CD4-positive, alpha-beta T cell treated with Interleukin-21 for 1 hour (primary cell): ENCODE data around the gene SMG9.

Experiments used
- DNase-seq: peaks from one replicate; pipeline ENCODE4 v3.0.0-alpha.2; 2020

The SMG9 gene

DNA sequence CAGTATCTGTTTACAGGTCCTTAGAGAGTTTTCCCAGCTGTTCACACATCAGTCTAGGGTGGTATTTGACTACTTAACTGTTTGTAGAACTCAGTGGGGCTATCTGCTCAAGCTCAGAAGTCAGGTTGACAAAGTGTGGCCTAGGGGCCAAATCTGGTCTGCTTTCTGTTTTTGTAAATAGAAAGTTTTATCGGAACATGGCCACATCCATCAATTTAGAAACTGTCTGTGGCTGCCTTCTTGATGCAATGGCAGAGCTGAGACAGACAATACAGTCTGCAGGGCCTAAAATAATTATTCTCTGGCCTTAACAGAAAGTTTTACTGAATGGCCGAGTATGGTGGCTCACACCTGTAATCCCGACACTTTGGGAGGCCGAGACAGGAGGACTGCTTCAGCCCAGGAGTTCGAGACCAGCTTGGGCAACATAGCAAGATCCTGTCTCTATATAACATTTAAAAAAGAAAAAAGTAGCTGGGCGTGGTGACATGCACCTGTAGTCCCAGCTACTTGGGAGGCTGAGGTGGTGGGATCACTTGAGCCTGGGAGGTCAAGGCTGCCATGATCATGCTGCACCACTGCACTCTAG is 2.4 kb downstream of the SMG9 start:
- no peak for DNase-seq

DNA sequence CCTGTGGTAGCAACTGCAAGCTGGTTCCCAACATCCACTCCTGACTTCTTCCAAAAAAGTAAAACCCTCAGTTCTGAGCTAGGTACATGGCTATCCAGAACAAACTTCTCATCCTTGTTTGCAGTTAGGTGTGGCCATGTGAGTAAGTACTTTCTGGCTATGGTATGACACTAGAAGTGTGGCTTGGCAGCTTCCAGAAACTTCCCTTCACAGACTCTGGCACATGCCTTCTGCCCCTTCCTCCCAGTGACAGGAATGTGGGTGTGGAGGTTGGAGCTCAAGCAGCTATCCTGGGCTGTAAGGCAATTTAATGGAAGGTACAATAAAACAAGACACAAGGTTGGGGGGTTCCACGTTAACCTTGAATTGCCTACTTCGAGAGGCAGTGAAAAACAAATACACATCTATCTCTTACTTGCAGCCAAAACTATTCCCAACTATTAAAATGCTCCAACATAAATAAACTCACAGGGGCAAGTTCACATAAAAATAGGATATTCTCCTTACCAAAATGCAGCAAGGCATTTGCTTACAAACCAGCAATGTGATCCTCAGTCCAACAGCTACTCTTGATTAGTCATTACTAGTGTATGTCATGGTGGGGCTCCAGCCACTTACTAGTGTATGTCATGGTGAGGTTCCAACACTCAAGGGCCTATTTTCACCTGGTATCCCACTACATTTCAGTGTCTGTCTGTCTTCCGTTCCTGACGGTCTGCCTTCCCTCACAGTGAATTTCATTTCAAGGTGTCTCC is 3.1 kb downstream of the SMG9 start:
- DNase-seq: no peak

DNA sequence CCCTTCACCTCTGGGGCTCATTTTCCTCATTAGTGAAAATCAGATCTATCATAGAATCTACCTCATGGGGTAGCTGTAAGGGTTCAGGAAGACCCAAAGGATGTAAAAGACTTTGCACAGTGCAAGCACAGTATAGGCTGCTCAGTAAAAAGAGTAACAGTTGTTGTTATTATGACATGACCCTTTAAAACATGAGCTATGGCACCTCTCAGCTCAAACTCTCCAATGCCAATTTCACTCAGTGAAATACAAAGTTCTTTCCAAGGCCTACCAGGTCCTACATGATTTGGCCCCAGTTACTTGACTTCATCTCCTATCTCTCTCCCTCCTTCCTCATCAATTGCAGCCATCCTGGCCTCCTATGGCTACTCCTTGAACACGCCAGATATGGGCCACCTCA is 4.9 kb downstream of the SMG9 start:
- no peak for DNase-seq

DNA sequence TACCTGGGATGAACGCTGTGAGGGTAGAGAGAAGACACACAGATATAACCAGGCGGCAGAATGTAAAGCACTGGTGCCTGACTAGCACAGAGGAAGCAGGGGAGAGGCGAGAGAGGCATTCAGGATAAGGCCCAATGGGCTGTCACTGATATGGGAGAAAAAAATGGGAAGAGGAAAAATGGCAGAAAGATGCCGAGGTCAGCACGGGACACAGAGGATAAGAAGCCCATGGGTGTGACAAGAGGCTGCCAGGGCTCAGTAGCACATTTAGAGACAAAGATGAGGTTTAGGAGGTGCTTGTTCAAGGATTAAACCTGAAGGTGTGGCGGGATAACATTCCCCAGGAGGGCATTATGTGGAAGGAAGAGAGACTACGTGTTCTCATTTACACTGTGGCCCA is 5.6 kb downstream of the SMG9 start:
- DNase-seq: no peak

DNA sequence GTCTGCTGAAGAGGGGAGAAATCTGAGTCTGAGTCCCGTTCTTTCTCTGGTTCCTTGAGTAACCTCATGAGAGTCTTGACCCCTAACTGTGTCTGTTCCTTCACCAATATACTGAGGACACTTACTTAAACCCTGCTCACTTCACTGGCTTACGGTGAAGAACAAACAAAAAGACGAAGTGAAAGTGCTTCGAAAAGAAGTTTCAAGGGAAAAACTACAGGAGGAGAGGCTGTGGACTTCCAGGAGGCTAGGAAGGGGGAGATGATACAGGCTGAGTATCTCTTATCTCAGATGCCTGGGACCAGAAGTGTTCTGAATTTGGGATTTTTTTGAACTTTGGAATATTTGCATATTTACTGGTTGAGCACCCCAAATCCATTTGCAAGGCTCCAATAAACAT is 6.1 kb downstream of the SMG9 start:
- no peak for DNase-seq

DNA sequence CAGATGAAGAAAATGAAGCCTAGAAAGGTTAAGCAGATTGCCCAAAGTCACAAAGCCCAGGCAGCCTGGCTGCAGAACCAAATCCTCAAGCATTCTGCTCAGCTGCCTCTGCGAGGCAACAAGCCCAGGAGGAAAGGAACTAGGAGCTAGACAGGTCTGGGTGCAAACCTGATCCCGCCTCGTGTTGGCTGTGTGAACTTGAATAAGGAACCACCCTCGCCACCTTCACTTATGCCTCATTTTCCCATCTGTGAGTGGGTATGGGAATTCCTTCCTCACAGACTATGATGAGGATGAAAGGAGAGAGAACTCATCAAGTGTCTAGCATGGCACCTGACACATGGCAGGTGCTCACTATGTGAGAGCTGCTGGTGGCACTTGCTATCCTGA is 6.6 kb downstream of the SMG9 start:
- no peak for DNase-seq

DNA sequence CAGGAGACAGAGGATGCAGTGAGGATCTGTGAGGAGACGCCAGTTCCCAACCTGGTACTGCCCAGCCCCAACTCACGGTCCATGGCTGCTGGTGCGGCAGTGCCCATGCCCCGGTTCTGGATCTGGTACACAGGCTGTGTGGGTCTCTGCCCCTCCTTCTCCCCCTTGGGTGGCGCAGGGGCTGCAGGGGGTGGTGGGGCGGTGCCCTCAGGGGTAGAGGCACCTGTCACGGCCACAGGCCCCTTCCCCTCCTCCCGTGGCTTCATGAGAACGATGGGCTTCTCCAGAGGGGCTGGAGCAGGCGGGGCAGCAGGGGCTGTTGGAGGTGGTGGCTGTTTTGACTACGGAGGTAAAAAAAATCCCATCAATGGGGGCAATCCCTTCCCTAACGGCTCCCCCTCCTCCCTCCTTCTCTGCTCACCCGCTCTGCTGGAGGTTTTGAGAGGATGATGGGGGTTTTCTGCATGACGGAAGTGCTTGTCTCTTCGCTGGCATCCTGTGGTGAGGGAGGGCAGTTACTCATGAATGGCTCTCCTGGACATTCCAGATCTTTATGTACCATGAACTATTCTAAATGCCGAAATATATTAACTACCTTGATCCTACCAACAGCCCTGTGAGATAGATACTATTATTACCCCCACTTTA is 7.1 kb downstream of the SMG9 start:
- peak; percentile 48 for DNase-seq

DNA sequence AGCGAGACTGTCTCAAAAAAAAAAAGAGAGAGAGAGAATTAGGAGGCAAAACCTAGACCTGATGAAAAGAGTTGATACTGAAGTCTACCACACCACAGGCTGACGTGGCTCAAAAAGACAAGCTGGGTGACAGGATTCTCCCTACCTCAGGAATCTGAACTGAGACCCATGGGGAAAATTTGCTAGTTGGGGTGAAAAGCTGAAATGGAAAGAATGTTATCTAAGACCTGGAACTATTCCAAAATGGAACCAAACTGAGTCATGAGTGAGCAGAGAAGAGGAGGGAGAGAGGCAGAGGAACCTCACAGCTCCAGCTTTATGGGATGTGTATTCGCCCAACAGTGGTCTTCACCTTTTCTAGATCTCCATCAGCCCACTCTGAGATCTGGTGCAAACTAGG is 11.7 kb downstream of the SMG9 start:
- DNase-seq: no peak

DNA sequence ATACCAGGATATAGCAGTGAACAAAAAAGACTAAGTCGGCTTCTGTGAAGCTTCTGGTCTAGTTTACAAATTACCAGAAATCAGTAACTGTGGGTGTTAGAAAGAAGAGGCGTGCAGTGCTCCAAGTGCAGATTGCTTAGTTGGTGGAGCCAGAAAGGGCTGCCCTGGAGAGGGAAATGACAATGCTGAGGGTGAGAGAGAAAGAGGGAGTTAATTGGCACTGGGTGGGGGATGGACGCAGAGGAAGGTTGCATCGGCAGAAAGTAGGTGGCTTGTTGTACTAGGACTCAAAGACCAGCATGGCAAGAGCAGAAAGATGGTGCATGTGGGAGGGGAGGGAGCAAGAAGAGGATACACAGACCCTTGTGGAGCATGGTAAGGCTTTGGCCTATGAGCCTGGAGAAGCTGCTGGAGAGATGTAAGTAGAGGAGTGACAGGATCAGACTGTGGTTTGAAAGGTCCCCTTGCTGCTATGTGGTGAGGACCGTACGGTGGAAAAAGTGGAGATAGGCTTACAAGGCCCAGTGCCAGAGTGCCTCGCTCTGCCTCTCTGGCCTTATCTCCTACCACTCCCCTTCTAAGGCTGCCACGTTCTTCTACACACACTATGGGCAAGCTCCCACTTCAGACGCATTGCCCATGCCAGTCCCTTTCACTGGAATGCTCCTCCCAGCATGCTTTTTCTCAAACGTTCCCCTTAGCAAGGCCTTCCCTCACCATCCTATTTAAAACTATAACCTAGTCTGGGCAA is 13.5 kb downstream of the SMG9 start:
- DNase-seq: no peak

DNA sequence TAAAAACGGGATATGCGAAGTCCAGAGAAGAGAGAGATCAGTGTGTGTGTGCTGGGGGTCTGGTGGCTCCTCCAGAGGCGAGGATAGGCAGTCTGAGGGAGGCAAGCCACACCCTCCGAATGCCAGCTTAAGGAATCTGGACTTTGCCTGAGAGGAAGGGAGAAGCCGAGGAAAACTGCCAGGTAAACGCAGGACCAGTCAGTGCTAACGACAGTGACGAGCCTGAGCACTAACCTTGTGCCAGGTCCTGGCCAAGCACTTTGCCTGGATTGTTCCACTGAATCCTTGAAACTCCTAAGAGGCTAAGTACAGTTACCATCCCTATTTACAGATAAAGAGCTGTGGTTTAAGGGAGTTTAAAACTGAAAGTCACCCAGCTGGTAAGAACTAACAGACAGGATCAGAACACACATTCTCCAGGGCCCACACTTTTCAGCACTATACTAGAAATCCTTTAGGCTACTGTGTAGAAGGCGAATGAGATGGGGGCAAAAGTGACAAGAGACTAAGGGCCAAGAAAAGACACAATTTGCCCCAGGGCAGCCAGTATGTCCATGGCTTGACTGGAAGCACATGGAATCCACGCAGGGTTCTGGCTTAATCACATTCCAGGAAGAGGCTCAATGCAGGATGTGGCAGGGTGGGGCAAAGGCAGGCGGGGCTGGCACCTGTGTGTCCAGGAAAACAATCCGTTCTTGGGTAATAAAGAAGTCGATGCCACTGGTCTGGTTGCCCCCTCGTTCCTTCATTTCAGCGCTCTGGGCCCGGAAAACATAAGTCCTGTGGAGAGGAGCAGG is 15.1 kb downstream of the SMG9 start:
- DNase-seq: no peak

DNA sequence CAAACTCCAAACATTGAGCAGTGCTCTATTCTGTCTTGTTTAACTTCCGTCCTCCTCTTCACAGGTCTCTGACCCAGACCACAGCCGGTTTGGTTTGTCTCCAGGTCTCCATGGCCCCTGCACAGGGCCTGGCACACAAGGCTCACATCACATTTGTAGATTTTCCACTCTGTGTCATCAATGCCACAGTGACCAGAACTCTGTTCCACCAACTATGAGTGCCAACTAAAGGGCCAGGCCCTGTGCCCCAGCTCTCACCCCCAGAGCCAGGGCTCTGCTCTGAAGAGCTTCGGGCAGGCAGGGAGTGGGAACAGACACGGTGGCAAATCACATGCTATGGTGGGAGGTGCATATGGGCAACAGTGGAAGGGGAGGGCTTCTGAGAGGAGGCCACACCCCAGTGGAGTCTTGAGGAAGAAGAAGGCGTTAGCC is 16.0 kb downstream of the SMG9 start:
- DNase-seq: no peak

DNA sequence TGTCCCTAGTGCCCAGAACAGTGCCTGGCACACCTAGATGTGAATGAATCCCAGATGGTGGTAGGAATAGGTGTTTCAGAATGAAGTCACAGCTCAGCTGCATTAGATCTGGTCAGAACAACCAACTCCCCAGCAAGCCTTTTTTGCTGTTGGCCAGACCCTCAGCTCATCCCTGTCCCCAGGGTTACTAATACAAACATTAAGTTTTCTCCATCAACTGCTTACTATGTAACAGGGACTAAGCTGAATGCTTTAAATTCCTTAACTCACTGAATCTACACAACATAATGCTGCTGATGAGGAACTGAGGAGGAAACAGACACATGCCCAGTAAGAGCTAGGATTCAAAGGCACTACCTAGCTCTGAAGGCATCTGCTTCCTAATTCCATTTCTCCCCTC is 18.8 kb downstream of the SMG9 start:
- no peak for DNase-seq

DNA sequence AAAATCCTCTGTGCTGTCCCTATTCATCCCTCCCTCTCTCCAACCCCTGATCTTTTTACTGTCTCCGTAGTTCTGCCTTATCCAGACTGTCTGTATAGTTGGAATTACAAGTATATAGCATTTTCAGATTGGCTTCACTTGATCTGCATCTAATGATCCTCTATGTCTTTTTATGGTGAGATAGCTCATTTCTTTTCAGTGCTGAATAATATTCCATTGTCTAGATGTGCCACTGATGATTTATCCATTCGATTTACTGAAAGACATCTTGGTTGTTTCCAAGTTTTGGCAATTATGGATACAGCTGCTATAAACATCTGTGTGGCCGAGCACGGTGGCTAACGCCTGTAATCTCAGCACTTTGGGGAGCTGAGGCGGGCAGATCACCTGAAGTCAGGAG is 19.7 kb downstream of the SMG9 start:
- DNase-seq: no peak

DNA sequence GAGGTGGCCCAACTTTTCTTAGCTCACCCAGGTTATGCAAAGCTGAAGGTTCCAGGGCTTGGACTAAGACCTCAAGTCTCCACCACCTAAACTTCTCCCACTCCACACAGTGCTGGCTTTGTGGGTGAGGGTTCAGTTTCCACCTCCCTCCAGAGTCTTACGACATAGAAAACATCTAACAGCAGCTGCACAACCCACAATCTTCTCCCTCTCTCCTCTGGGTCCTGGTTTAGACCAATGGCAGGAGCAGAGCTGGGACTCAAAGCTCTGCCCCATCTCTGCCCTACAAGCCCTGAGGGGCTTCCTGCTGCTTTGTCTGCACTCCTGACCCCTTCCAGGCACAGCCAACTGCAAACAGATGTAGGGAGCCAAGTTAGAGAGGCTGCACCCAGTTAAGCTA is 22.9 kb downstream of the SMG9 start:
- DNase-seq: no peak

DNA sequence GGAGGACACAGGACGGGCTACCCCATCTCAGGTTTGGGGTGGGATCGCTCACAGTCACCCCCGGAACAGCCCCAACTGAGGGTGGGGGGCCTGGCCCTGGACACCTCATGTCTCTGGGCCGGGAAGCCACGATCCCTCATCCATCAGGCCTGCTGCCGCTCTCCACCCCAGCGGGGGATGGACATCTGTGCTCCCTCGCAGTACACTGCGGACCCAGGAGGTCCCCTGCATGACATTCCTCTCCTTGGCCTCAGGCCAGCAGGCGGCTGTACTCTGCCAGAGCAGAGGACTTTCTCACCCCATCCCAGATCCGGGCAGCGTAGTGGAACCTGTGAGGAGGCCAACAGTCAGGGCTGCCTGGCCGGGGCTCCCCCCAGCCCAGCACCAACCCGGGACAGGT is 23.4 kb downstream of the SMG9 start:
- no peak for DNase-seq

DNA sequence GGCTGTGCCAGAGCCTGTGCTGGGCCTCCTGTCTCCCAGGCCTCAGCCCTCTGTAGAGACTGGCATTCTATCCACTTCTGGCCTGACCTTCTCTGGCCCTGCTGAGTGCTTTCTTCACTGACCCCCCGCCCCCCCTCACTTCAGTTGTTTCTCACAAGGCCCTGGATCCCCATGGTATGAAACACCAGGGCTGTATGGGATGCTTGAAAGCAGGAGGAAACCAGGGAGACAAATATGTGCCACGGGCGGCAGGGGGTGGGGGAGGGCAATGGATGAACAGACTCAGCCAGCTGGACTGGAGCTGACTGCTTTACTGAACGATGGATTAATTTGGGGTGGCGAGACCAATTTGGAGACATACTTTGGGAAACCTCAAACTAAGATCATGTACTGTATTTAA is 24.8 kb downstream of the SMG9 start:
- DNase-seq: no peak

DNA sequence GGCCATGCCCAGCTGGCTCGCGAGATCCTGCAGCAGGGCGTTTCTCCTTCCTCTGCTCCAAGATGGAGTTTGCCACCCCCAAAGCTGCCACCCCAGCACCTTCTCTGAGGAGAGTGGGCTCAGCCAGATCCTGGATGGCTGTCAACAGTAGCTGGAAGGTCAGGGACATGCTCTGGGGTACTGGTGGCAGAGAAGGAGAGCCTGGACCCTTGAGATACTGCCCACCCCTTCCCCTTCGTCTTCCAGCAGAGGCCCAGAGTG is 27.2 kb downstream of the SMG9 start:
- no peak for DNase-seq

DNA sequence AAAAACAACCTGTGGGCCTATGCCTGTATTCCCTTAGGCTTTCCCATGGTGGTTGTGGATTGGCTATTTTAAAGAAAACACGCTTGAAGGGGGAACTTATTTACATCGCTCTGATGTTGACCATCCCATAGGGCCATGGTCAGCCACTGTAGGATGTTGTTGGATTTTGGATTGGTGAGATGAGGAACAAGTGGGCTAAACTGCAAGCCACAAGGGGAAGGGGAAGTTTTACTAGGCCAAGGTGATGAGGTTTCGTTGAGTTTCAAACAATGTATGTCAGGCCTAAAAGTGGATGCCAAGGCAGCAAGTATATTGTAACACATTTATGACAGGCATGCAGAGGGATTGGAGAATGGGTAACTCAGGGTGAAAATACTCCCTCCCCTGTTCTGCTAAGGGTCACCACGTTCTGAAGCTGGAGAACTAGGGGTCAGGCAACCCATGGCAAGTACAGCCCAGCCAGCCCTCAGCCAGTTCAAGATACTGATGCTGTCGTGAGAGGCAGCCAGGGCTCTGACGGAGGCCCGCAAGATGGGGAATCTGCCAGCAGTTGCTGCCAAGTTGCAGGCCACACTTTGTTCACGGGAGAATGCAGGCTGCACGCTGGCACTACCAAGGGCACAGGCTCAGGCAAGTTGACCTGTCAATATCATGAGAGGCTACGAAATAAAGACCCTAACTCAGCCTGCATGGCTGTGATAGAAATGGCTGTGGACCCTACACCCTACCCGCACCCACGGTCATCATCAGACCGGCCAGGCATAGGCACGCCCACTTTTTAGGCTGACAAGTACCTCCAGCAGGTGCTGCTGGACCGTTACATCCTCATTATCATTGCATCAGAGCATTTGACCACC is 27.8 kb downstream of the SMG9 start:
- DNase-seq: no peak

DNA sequence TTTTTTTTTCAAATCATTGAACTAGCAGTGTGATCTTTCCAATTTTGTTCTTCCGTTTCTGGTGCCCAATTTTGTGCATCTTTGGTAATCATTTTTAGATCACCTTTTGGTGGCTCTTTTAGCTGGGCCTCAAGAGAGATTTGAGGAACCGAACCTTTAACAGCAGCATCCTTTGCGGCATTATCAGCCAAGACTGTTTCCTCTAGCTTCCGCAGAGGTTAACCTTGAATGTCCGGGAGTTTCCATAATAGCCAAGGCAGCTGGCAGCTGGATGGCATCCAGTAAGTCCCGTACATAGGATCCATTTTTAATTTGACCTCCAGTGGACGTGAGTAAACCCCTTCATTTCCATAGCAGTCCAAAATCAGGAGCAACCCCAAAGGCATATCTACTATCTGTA is 29.3 kb downstream of the SMG9 start:
- no peak for DNase-seq

DNA sequence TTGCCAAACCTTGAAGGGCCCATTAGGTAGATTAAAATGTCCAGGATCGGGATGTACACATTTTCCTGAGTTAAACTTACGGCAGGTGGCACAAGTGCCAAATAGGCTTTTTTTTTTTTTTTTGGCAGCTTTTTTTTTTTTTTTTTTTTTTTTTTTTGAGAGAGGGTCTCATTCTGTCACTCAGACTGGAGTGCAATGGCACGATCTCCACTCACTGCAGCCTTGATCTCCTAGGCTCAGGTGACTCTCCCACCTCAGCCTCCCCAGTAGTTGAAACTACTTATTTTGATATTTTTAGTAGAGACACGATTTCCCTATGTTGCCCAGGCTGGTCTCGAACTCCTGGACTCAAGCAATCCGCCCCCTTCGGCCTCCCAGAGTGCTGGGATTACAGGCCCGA is 29.9 kb downstream of the SMG9 start:
- DNase-seq: no peak

DNA sequence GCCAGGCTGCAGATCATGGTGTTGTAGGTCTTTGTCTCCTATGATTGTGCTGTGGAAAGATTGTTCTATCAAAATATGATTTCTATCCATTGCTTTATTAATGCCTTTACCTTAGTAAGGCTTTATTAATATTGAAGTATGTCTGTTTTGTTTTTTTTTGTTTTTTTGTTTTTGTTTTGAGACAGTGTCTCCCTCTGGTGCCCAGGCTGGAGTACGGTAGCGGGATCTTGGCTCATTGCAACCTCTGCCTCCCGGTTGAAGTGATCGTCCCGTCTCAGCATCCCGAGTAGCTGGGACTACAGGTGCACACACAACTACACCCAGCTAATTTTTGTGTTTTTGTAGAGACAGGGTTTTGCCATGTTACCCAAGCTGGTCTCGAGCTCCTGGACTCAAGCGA is 31.2 kb downstream of the SMG9 start:
- no peak for DNase-seq

DNA sequence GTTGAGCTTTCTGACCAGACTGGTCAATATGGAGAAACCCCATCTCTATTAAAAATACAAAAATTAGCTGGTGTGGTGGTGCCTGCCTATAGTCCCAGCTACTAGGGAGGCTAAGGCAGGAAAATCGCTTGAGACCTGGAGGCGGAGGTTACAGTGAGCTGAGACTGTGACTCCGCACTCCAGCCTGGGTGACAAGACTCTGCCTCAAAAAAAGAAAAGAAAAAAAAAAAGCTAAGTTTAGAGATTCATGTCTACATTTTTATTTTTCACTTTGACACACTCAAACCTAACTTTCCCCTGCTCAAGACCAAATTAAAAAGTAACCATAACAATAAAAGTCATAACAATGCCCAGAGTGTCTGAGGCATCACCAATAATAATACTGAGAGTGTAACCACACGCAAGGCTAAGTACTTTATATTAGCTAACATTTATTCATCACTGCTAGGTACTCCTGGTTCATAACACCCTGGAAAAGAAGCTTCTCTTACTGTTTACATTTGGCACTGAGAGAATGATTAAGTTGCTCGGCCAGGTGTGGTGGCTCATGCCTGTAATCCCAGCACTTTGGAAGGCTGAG is 33.2 kb downstream of the SMG9 start:
- no peak for DNase-seq
